Measurements from ENCODE around the gene BST1. TPM values are rescaled to one million over a fixed set of nuclear protein-coding genes. Genes with fewer than 3 reads are reported as not detected.

The BST1 gene
- 1.2 TPM for total RNA-seq

GRCh38 chr4:15702941-15703403 lies at the start of gene BST1:
Gene BST1, plus strand, starts transcription at chr4:15703065. Its CDS starts 80 bp downstream, at chr4:15703145.

GRCh38 chr4:15655223-15656037 lies 47.4 kb upstream of the BST1 start, which contains the start of gene FBXL5:
Gene FBXL5, minus strand, starts transcription at chr4:15655357. Its CDS starts 70 bp downstream, at chr4:15655287.

GRCh38 chr4:15681372-15682241 lies 21.3 kb upstream of the BST1 start, which contains the start of gene FAM200B:
Gene FAM200B, plus strand, starts transcription at chr4:15681827. Its CDS starts 5,151 bp downstream, at chr4:15686978.

GRCh38 chr4:15778289-15779241 lies 75.7 kb downstream of the BST1 start, which contains the start of gene CD38:
Gene CD38, plus strand, starts transcription at chr4:15778328. Its CDS starts 87 bp downstream, at chr4:15778415.

Other genes starting within 250 kb of the BST1 start
- 27.2 TPM for gene CC2D2A, start 233.2 kb upstream of the BST1 start, total RNA-seq
- 185 TPM for gene FBXL5, start 47.7 kb upstream of the BST1 start, total RNA-seq
- gene FAM200B, start 21.2 kb upstream of the BST1 start, total RNA-seq = 65.7 TPM
- 8.1 TPM for gene CD38, start 75.3 kb downstream of the BST1 start, total RNA-seq
- not detected for gene FGFBP1, start 235.7 kb downstream of the BST1 start, total RNA-seq